22Rv1 (cell line): ENCODE measurements around the gene TTC38.

Experiments
- H3K27ac ChIP-seq: fragments of 450-650 bp; 2 replicates; pipeline ENCODE4 v1.5.1; 2017
- CTCF ChIP-seq: fragments of 450-650 bp; IDR thresholded peaks from 2 replicates; pipeline ENCODE4 v1.5.1; 2017; ENCODE audit warnings: mild to moderate bottlenecking
- ZFX ChIP-seq: fragments of 450-650 bp; IDR thresholded peaks from 2 replicates; pipeline ENCODE4 v1.6.1; 2017; ENCODE audit warnings: antibody characterized with exemption, borderline replicate concordance

TTC38 gene

DNA sequence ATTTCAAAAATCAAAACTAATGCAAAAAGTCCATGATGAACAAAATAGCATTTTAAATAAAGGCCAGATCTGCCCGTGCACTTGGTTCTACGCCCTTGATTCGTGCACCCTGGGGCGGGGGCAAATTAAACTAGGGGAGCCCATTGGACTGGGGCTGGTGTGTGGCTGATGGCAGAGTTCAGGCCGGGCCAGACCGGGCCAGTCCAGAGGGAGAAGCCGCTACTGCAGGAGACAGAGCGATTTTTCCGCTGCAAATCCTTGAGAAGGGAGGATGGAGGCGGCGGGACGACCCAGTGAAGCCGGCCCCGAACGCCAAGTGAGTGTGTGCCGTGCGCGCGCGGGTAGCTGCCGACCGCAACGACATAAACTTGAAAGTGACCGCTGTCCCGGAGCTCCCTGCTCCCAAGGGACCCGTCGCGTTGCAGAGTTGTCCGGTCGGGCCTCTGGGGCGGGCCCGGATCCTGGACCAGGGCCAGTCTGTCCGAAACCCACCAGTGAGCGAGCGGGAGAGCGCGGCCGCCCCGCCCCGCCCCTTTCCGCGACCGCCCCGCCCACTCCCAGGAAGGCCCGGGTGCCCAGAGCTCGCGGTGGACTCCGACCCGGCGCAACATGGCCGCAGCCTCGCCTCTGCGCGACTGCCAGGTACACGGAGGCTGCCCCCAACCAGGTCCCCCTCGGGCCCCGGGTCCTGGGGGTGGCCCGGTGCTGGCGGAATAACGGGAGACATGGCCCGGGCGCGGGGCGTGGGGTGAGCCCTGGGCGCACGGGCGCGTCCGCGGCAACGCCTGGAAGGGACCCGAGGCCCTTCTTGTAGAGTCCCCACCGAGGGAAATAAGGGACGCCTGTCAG lies at the start of gene TTC38:
Gene TTC38 (plus strand): TSS at position 578 of the 849 bp plus-strand sequence. CDS start 32 bp downstream, at position 610.
- H3K27ac ChIP-seq: peak within 1 kb of the TSS; percentile 80
- no peak for TF ChIP-seq CTCF
- no peak for TF ChIP-seq ZFX

DNA sequence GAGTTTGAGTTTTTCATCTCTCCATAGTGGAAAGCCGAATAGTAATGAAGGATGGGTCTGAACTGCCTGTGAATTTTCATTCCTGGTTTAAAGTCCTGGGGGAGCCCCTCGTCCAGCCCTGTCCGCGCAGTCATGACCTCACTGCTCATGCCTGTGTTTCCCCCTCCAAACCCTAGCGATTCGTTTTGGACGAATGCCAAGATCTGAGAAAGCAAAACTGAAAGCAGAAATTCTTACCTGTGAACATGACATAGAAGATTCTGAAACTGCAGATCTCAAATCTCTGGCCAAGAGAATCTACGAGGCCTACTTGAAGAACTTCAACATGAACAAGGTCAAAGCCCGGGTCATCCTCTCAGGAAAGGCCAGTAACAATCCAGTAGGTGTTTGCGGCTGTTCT lies 48.2 kb upstream of the TTC38 start:
- TF ChIP-seq ZFX (no peak), CTCF (no peak)
- no peak overlapping the region for H3K27ac ChIP-seq

DNA sequence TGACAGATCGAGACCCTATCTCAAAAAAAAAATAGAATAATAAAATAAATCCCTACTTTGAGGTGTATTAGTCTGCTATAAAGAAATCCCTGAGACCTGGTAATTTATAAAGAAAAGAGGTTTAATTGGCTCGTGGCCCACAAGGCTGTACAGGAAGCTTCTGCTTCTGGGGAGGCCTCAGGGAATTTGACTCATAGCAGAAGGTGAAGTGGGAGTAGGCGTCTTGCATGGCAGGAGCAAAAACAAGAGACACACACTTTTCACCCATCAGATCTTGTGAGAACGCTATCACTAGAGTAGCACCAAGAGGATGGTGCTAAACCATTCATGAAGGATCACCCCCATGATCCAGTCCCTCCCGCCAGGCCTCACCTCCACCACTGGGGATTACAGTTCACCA lies 46.9 kb upstream of the TTC38 start:
- no peak for TF ChIP-seq ZFX
- TF ChIP-seq CTCF: no peak
- no peak overlapping the region for H3K27ac ChIP-seq

- no peak for TF ChIP-seq ZFX
- no peak for TF ChIP-seq CTCF
Measured at GRCh38 chr22:46224044-46224897, 43.5 kb upstream of the TTC38 start.

DNA sequence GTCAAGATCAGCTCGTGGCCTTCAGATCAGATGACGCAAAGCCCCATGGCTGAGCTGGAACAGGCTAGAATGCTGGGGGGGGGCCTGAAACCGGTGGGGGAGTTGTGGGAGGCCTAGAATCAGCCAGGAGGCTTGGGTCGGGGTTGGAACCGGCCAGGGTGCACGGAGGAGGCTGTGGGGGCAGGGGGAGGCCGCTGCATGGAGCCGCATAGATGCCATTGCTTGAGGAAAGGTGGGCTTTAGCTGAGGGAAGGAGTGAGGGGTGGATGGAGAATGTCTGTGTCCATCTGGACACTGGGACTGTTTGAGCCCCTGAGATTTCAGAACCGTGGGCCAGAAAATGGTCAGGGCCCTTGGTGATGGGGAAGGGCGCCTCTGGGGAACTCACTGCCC lies 42.9 kb upstream of the TTC38 start:
- H3K27ac ChIP-seq: no peak overlapping the region
- no peak for TF ChIP-seq ZFX
- TF ChIP-seq CTCF: no peak

More at GRCh38 chr22:46224044-46224897, 43.5 kb upstream of the TTC38 start:
- H3K27ac ChIP-seq: no peak overlapping the region

GRCh38 chr22:46225631-46226030 lies 42.2 kb upstream of the TTC38 start:
- TF ChIP-seq ZFX (no peak), CTCF (no peak)
- H3K27ac ChIP-seq: no peak overlapping the region
